GM12801 (cell line): ENCODE data around the gene RAB1B.

ENCODE experiments used
- CTCF ChIP-seq: IDR thresholded peaks from one replicate; pipeline ENCODE4 v1.5.1; 2011; ENCODE audit warnings: control low read depth; ENCODE audit not compliant: insufficient read length; ENCODE audit errors: extremely low read depth

Gene RAB1B

GRCh38 chr11:66263785-66264184, 4.7 kb upstream of the RAB1B start:
- no peak for TF ChIP-seq CTCF

DNA sequence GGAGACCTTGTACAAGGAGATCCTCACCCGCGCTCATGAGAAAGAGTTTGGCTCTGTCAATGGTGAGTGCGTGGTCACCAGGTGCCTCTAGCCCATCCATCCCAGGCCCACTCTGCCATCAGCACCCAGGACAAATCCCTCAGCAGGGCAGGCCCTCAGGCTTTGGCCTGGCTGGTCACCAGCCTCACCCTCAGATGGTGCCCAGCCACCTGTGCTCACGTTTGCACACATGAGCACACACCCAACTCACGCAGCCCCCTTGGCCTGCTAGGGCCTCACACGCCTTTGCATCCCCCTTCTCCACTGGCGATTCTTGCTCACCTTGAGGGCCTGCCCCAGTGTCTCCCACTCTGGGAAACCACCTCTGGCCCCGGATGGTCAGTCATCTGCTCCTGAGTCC, 4.1 kb upstream of the RAB1B start:
- TF ChIP-seq CTCF = no peak

DNA sequence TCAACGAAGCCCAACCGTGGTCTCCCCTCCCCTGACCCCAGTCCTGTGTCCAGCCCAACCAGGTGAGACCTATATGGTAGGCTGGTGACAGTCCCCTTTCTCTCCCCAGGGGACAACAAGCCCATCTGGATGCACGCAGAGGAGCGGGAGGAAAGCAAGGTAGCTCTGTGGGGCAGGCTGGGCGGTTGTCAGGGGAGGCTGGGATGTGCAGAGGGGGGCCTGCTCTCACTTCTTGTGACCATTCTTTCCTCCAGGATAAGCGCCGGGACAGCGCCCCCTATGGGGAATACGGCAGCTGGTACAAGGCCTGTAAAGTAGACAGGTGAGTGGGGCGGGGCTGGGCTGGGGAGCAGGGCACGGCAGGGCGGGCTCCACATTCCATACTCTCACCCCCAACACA, 3.5 kb upstream of the RAB1B start:
- TF ChIP-seq CTCF = no peak

GRCh38 chr11:66265531-66266377, 2.7 kb upstream of the RAB1B start:
- TF ChIP-seq CTCF = no peak

- TF ChIP-seq CTCF = no peak
These were observed 1.9 kb upstream of the RAB1B start for GRCh38 chr11:66266378-66267038.

- no peak for TF ChIP-seq CTCF
These were observed 1.4 kb upstream of the RAB1B start for GRCh38 chr11:66267039-66267378.

DNA sequence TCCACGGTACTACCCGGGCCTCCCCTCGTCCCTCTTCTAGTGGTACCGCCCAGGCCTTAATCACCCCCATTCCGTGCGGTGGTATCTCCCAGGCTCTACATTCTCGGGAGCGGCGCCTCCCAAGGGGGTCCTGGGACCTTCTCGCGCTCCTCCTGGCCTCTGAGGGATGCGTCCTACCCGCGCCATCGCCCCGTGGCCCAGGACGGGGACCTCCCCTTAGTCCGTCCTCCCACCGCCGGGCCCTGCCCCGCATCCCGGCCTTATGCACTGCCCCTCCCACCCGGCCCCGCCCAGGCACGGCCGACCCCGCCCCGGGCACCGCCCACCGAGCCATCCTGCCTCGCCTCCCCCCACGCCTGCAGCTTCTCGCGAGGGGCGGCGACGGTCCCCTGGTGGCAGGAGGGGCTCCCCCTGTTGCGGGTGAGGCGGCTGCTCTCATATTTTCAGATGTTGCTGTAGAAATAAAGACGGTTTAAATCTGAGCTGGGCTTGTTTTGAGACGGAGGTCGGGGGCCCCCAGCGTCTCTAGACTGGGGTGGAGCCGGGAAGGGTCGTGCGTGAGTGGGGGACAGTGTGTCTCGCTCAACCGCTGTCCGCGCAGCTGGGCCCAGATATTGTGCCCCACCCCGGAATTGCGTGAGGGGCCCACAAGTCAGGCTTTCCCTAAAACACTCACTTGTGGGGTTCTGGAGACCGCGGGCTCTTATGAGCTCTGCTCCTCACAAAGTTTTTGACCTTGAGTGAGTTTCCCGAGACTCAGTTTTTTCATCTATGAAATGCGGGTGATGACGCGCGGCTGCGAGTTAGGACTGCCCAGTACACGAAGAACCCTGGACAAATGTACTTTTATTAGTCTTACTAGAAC, 828 bp upstream of the RAB1B start:
- TF ChIP-seq CTCF = no peak
